DOHH2 (cell line): ENCODE measurements around the gene HOATZ.

Experiments used
- CTCF ChIP-seq: fragments of 200-600 bp; sonication (generic); IDR thresholded peaks from one replicate; pipeline ENCODE4 v1.5.1; 2014; ENCODE audit warnings: antibody characterized with exemption, mild to moderate bottlenecking, low read depth, low read length; ENCODE audit not compliant: poor library complexity, severe bottlenecking
- EZH2phosphoT487 ChIP-seq: fragments of 200-600 bp; sonication (generic); IDR thresholded peaks from 2 replicates; pipeline ENCODE4 v1.6.1; 2017; ENCODE audit warnings: borderline replicate concordance, mild to moderate bottlenecking, antibody characterized with exemption, low read length, moderate library complexity, mixed read lengths

- TF ChIP-seq EZH2phosphoT487 (no peak), CTCF (no peak)
These were observed 6.6 kb downstream of the HOATZ start for GRCh38 chr11:111521135-111521534.
